Stimulated activated CD8-positive, alpha-beta memory T cell treated with anti-CD3 and anti-CD28 coated beads, Interleukin-12 subunit alpha, Interleukin-12 subunit beta, amount 100 ng/mL, for 24 hours (primary cell): ENCODE results near the gene RAB28.

Experiments
- DNase-seq: peaks from one replicate; pipeline ENCODE4 v3.0.0-alpha.2; 2020; ENCODE audit errors: extremely low read depth

The RAB28 gene

DNA sequence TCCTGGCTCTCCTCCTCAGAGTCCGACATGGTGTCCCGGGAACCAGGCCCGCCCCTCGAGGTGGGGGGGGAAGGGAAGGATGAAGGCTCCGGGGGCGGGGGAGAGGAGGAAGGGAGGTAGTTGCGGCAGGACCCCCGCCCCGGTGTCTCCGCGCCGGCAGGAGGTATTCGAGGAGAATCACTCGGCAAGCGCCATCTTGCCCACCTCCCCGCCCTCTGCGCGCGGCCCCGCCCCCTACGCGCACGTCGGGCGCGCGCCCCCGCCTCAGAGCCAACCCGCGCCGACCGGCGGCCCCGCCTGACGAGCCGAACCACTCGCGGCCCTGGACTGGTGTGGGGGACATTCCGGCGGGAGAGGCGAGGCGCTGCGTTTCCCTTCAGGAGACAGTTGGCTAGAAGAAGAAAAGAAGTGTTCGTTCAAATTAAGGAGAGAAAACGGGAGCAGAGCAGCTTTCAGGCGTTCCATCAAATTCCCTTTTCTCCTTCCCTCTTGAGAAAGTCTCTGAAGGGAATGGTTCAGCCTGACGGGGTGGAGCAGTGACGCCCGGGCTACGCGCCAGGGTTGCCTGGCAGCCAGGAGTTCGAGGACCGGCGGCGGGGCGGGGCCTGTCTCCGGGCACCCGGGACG lies at the start of gene RAB28:
RAB28 (minus strand) TSS at position 219 of the 627 bp plus-strand sequence.
- peak; percentile 88 for DNase-seq

DNA sequence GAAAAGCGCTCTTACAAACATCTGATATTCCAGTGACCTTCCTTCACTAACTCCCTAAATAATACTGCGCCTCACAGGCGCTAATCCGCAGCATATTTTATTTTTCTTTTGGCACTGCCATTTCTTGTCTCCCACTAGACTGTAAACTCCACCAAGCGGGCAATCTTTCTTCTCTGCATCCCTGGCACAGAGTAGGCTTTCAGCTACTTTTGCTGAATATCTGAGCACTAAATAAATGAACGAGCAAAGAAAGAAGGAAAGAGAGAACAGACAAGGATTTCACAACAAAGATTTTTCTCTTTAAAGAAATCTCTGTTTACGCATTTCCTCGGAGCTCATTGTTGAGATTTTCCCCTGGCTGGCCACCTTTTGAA lies 47.5 kb upstream of the RAB28 start:
- DNase-seq = no peak

DNA sequence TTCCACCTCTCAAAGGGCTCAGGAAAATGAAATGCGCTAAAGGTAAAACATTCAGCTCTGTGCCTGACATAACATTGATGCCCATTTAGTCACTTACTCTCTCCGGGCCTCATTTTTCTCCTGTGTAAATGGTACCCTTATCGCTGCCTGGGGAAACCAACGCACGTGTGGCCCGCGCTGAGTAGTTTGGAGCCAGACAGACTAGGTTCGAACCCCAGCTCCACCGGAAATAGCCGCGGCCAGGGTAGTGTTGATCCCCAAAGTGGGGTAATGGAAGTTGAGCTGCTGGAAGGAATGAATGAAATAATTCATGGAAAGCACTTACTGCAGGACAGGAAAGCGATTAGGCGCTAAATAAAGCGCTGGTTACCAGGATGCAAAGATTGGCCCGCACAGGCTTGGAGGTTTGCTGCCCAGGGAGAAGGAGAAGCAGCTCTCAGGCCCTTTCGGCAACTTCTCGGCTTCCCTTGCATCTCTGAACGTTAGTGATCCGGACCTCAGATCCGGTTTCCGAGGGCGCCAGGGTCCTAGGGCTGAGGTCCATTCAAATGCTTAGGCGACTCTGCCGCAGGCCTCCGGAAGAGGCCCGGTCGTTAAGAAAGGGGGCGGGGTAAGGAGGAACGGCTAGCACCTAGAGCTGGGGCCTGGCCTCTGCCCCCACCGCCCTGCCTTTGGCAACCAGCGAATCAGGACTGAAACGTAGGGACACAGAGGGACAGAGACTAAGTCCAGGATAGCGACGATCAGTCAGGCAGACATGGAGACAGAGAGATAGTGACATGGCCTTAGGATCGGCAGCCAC lies 46.9 kb upstream of the RAB28 start:
- no peak for DNase-seq

DNA sequence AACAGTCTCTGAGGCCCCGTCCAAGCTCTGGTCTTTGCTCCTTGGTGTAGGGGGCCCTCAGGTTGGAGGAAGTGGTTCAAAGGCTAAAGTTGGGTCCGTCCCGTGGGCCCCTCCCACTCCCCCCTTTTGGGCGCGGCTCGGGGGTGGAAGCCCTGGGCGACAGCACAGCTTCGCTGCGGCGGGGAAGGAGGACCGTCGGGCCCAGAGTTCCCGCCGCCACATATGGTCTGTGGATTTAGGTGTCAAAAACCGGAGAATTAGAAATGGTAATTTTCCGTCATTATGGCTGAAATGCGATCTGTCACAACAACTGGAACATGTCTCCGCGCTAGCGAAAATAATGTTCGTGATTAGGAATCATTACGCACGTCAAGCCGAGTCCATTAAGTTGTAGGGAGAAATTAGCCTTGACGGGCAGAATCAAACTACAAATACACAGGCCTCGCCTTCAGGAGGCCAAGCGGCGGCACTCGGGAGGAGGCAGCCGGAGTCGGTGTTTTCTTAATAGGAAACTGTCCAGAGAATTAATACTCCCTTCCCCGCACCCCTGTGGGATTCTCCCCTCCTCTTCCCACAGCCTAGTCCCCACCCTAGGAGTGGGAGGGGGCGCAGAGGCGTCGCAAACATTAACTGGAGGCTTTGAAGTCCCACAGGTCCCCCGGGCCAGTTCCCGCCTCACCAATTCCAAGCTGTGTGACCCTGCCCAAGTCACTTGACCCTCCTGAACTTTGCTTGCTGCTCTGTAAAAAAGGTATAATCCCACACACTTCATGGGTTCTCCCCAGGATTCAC lies 45.2 kb upstream of the RAB28 start:
- DNase-seq = no peak

DNA sequence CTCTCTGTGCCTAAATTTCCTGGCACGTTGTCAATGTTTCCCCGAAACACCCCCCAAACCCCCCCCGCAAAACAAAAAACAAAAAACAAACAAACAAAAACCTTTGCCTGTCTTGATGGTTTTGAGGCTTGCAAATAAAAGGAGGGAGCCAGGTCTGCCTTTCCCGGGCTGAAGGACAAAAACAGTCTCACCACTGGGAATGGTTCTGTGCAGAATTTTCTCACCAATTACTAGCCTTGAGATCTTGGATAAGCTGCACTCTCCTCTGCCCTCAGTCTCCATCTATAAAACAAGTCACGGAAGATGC lies 44.6 kb upstream of the RAB28 start:
- no peak for DNase-seq

DNA sequence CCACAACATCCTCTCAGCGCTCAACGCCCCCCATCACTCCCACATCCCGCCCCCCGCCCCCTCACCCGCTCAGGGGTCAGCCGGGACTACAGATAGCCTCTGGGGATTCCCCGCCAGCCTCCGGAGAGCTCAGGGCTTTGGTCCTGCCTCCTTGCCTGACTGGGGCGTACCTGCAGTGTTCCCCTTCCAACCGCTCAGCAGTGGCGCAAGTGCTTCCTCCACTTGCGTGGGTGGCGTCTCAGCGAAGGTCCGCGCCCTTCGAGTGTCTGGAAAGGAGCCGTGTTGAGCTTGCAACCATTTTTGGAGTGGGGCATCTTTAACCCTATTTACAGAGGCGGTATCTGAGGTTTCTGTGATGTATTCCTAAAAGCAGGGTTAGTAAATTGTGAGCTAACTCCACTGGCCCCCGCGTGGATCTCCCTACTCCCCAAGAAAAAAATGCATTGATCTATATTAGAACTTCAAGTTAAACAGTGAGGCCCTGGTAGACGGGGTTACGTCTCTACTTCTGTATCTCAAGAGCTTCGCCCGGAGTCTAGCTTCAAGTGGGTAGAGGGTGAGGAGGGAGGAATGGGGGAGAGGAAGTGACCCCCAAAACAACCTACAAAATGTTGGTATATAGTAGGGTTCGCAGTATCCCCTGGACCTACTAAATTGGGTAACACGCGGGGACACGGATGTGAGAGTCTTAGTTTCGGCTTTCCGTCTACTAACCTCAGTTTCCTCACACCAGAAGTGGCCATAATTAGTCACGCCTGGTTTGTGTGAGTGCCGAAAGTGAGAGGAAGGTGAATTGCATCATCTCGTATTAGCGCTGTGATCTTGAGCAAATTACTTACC lies 44.1 kb upstream of the RAB28 start:
- DNase-seq = no peak

DNA sequence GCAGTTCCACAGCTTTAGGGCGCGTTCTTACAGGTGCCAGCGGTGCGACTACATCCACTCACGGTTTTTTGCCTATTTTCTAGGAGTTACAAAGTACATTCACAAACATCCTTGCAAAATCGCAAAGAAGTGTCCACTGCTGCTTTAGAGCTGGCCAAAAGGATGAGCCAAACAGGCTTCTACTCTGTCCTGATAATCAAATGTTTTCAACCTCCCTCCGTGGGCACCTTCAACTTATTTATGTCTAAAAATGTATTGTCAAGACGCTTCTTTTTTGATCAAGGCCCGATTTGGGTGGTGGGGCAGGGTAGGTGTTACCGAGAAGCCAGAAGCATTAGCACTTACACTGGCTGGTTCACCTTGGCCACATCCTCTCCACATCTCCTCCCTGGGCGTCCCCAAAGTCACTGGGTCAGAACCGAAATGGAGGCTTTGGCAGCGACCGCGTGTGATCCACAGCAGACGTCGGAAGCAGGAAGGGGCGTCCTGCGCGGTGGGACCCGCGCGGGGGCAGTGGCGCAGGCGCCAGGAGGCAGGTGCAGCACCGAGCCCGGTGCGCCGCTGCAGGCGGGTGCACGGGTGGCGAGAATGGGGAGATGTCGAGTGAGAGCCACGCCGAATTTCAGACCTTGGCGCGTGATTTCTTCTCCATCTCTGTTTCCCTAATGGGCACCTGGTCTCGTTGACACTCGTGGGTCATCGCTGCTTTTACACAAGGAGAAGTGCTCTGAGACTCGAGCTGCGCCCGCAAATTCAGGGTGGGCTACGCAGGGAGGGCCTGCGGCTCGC lies 43.2 kb upstream of the RAB28 start:
- no peak for DNase-seq

DNA sequence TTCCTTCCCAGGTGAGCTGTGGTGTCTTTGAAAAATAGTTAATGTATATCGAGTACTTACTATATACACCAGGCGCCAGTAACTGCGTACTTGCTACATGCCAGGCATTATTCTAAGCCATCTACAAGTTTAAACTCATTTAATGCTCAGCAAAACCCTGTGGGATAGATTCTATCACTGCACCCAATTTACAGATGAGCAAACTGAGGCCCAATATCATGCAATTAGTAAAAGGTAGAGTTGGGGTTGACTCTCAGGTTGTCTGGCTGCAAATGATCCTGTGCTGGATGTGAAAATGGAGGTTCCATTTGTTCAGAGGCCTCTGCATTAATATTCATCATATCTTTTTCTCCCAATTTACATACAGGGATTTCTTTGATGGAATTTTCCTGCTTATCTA lies 42.5 kb upstream of the RAB28 start:
- DNase-seq = no peak

DNA sequence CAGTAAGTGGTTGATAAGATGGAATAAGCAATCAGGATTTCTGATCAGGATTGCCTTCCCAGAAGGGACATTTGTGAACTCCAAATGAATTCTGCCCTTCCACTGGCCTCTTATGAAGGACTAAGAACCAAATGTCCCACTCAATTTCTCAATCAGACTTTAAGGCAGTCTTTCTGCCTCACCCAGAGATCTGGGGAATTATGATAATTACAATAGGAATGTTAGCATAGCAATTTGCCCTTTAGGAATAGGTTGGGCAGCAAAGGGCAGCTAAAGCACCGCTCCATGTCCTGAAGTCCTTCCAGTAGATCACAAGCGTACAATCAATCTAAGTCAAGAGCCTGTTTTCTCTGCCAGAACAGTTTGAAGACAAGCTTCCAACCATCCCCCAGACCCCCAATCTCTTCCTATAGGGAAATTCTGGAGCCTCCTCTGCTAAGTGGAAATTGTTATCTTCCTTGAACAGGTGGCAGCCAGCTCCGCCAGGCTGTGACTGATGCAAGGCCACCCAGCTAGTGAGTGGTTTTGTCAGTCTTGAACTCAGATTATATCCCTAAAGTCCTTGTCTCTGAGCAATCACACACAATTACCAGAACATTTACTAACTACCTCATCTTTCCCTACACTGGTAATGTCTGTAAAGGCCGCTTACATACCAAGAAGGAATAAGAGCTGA lies 41.6 kb upstream of the RAB28 start:
- no peak for DNase-seq

DNA sequence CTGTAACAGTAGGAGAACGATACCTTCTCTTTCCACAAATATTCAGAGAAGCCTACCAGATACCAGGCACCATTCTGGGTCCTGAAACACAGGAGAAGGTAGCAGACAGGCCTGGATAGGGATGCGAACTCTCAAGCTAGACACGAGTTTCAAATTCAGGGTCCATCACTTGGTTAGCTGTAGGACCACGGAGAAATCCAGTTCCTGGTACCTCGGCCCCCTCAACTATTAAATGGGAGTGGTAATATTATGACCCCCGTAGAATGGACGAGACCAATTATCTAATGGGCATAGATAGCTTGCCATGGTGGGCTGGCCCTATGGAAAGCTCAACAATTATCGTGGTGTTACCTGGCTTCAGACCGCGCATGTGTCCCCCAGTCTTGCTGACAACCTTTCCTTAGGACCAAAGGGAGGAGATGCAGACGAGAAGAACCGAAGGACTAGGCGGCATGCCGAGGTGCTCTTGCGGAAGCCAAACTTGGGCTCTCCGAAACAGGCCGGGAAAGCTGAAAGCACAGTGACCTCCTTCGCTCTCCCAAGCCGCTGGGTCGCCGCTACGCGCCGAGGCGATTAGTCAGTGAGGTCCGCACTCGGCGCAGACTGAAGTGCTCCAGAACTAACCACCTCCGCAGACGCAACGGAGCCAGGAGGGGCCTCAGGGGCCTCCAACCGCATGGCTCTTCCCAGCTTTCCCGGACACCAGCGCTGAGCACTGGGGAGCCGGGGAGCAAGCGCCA lies 40.5 kb upstream of the RAB28 start:
- no peak for DNase-seq

DNA sequence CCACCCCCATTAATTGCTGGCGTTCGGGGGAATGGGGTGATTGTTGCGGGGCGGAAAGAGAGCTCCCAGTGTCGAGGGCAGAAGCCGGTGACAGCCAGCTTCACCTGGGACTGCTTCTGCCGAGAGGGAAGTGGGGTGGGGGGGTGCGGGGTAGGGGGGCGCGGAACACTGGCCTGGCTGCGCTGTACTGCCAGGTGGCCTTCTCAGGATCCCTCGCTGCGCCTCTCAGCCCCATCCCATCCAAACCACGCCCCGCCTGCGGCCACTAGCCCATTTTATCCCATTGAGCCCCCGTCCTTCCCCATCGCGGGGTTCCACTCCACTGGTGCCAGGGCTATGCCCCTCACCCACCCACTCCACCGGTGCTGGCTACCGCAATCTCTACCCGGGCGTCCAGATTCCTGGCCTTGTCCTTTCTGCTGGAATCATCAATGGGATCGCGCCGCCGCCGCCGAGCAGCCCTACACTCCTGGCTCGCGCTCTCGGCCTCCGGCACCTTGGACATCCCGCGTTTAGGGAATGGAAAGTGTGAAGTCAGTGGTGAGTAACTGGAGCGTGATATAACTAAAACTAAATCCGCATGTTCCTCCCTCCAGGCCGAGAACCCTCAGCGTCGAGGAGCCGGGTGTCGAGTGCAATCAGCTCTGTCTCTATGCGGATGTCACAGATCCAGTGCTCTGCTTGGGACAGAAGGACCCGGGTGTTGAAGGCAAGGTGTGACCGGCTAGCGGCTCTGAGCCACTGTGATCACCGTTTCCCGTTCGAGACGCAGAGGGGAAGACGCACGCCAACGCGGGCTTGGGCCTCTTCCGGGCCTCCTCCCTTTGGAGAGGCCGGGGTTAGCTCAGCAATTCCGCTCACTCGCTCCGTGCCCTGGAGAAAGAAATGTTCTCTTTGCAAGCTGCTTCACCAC lies 39.7 kb upstream of the RAB28 start:
- no peak for DNase-seq

DNA sequence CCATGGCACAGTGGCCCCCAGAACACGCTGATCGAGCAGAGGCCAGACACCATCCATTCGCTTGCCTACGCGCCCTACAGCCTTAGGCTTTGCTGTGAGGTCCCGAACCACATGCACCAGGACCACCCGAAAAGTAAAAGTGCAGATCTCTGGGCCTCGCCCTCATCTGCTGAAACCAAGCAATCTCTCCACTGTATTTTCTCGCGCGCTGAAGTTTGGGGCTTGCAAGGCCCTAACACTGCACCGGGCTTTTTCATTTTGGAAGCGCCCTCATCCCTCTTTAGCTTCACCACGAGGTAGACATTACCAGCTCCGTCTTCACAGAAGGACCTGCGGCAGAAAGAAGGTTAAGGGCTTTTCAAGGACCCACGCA lies 39.0 kb upstream of the RAB28 start:
- no peak for DNase-seq

DNA sequence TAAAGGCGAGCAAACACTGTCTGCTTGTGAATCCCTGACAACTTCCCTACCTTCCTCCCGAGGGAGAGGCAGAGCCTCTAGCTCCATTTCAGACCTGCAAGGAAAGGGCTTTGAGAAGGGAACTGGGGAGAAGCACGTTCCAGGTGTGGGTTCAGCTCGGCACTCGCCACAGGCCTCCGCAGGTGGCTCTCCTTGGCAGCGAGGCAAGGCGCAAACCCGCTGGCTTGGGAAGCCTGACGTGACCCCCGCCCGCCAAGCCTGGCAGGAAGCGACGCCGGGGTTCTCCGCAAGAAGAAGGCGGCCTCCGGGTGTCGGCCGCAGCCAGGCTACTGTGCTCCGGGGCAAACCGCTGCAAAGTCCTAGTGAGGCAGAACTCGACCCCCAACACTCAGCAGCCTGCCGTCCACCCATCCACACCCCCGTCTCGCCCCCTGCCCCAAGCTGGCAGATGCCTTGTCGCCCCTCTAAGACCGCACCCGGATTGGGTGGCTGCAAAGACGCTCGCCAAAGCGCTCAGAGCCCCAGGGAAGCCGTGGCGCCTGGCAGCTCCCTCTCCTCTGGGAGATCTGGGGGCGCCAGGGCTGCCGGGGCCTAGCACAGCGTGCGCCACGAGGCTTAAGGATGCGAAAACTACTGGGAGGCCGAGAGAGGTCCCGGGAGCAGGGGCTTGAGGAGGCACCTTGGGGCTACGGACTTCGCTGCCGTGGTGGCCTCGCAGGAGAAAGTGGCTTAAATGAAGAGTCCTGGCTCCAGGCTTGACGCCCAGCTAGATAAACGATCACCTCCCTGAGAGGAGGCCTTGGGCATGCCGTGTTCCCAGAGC lies 38.4 kb upstream of the RAB28 start:
- DNase-seq = no peak

DNA sequence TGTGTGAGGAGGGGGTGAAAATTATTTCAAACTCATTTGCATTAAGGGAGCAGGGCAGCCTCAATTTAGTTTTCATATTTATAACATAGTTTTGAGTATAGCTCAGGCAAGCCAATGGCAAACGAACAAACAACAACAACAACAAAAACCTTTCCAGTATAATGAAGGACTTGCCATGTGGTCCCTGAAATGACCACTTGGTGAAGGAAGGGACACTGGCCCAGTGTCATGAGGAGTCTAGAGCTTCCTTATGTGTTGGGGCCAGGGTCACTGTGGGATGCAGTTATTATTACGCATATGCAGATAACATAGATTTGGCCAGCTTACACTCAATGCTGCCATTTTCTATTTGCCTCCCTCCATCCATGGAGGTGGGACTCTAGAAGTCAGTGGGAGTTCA lies 36.9 kb upstream of the RAB28 start:
- DNase-seq = no peak

DNA sequence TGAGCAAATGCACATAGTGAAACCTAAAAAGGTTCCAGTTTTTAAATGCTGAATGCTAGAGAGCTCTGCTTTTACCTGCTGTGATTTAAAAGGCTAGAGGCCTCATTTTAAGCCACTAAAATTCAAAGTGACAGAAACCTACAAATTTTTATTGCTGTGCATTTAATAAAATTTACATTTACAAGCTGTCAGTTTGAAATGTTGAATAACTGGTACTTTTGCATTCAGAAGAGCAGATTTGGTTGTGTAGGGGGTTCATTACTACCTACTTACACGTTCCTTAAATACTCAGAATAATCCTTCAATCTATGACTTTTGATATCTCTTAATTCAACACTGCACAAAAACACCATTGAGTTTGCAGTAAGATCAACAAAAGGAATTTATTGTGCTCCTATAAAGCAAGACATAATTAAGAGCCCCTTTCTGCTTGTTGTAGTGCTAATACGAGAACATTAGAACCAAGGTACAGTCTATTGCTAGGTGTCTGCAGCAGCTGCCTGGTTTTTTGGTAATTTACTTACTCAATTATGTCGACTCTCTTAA lies 32.2 kb upstream of the RAB28 start:
- no peak for DNase-seq

DNA sequence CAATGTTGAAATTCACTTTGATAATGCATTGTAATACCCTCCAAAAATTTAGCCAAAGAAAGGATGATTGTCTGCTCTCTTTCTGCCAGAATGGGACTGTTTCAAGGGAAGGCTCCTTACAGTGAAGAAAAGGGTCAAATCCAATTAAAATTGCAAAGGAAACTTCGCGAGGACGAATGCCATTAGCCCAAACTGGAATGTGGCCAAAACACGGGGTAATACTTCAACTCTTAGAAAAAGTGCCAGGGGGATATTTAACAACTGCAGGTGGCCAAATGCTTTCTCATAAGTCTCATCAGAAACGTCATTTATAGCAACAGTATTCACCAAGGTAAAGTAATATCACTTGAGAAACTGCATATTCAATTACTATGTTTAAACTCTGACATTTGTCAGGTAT lies 31.1 kb upstream of the RAB28 start:
- DNase-seq = no peak

DNA sequence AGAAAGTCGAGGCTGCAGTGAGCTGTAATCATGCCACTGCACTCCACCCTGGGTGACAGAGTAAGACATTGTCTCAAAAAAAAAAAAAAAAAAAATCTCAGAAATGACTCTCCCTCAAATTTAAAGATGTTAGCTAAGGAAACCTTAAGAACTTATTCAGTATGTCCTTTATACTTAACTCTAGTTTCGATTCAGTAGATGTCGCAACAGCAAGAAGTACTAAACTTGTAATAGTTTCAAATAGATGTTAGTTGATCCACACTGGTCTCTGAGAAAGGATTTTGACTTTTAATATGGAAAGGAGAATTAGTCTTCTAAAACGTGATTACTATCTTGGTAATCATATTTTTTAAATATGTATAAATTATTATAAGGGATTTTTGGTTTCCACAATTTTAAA lies 30.6 kb upstream of the RAB28 start:
- DNase-seq = no peak

DNA sequence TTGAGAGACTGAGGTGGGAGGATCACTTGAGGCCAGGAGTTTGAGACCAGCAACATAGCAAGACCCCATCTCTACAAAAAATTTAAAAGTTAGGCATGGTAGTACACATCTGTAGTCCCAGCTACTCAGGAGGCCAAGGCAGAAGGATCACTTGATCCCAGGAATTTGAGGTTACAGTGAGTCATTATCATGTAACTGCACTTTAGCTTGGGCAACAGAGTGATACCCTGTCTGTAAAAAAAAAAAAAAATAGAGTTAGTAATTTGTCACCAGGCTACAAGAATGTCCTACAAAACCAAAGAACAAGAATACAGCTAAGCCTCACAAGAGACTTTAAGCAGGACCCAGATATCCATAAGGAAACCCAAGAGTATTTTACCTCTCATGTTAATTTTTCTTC lies 27.0 kb upstream of the RAB28 start:
- no peak for DNase-seq
